Parathyroid adenoma (tissue), 2 donors: Measurements from ENCODE around the gene TNRC18.
"Not testable (repeated sequence)": the region's sequence is repeated elsewhere in the genome, so short reads cannot be mapped to it uniquely, and the experiment has no call there.

Experiments
- H2AFZ ChIP-seq: fragments of 300-600 bp; sonication (generic); one replicate; pipeline ENCODE4 v1.7.0; 2017; ENCODE audit warnings: antibody characterized with exemption, mild to moderate bottlenecking
- H3K27ac ChIP-seq: fragments of 300-600 bp; sonication (generic); one replicate; pipeline ENCODE4 v1.7.0; 2017
- H3K27me3 ChIP-seq: fragments of 300-600 bp; sonication (generic); one replicate; pipeline ENCODE4 v1.7.0; 2017; ENCODE audit warnings: low read length; ENCODE audit not compliant: control insufficient read depth, insufficient read depth
- H3K36me3 ChIP-seq: fragments of 300-600 bp; sonication (generic); one replicate; pipeline ENCODE4 v1.7.0; 2017; ENCODE audit warnings: low read length; ENCODE audit not compliant: control insufficient read depth, insufficient read depth
- H3K4me1 ChIP-seq: fragments of 300-600 bp; sonication (generic); one replicate; pipeline ENCODE4 v1.7.0; 2017; ENCODE audit warnings: control low read depth
- H3K4me2 ChIP-seq: fragments of 300-600 bp; sonication (generic); one replicate; pipeline ENCODE4 v1.7.0; 2017; ENCODE audit warnings: low read length
- H3K4me3 ChIP-seq: fragments of 300-600 bp; sonication (generic); one replicate; pipeline ENCODE4 v1.7.0; 2017; ENCODE audit warnings: low read depth, low read length
- H3K79me2 ChIP-seq: fragments of 300-600 bp; sonication (generic); one replicate; pipeline ENCODE4 v1.7.0; 2017; ENCODE audit warnings: control low read depth
- H3K9ac ChIP-seq: fragments of 300-600 bp; sonication (generic); one replicate; pipeline ENCODE4 v1.7.0; 2017; ENCODE audit warnings: mild to moderate bottlenecking
- H3K9me3 ChIP-seq: fragments of 300-600 bp; sonication (generic); one replicate; pipeline ENCODE4 v1.7.0; 2017; ENCODE audit warnings: low read length; ENCODE audit not compliant: control insufficient read depth
- TF ChIP-seq, protein P1 (sequence below): fragments of 300-600 bp; sonication (generic); IDR thresholded peaks from one replicate; pipeline ENCODE4 v1.7.0; 2017; ENCODE audit warnings: antibody characterized with exemption, mild to moderate bottlenecking
- donor health status: primary hyperparathyroidism.

TNRC18 gene

GRCh38 chr7:5289355-5289754 is 134.3 kb downstream of the TNRC18 start:
- Histone ChIP-seq H3K79me2 (no peaks in the 10 kb centered on the region), H3K36me3 (no peaks in the 10 kb centered on the region), H3K27ac (no peak overlapping the region), H3K27me3 (no peaks in the 10 kb centered on the region), H3K4me2 (no peak overlapping the region), H3K9ac (no peak overlapping the region), H3K4me1 (no peaks in the 10 kb centered on the region), H3K4me3 (no peak overlapping the region), H2AFZ (no peak overlapping the region), H3K9me3 (no peaks in the 10 kb centered on the region)
- TF ChIP-seq, protein P1, sequence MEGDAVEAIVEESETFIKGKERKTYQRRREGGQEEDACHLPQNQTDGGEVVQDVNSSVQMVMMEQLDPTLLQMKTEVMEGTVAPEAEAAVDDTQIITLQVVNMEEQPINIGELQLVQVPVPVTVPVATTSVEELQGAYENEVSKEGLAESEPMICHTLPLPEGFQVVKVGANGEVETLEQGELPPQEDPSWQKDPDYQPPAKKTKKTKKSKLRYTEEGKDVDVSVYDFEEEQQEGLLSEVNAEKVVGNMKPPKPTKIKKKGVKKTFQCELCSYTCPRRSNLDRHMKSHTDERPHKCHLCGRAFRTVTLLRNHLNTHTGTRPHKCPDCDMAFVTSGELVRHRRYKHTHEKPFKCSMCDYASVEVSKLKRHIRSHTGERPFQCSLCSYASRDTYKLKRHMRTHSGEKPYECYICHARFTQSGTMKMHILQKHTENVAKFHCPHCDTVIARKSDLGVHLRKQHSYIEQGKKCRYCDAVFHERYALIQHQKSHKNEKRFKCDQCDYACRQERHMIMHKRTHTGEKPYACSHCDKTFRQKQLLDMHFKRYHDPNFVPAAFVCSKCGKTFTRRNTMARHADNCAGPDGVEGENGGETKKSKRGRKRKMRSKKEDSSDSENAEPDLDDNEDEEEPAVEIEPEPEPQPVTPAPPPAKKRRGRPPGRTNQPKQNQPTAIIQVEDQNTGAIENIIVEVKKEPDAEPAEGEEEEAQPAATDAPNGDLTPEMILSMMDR, result no peak

DNA sequence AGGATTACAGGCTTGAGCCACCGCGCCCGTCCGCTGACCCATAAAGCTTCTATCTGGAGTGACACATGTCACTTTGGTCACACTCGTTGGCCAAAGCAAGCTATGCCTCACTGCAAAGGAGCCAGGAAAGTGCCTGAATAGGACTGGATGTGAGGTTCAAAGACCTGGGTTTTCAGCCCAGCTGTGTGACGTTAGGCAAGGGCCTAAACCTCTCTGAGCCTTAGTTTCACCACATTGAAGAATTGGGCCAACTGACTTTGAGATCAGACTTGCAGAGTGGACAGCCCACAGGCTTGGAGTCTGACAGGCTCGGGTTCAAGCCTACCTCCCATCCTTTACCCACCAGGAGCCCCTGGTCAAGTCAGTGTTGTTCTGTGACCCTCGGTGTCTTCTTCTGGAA is 135.1 kb downstream of the TNRC18 start:
- H3K4me2 ChIP-seq, H3K9ac ChIP-seq, H3K4me3 ChIP-seq, H3K36me3 ChIP-seq, H3K9me3 ChIP-seq, H3K27me3 ChIP-seq, H3K4me1 ChIP-seq, H3K79me2 ChIP-seq, H3K27ac ChIP-seq, H2AFZ ChIP-seq: not testable (repeated sequence)

- Histone ChIP-seq H3K4me1 (no peaks in the 10 kb centered on the region), H3K4me2 (no peak overlapping the region), H3K9me3 (no peaks in the 10 kb centered on the region), H3K9ac (no peak overlapping the region), H3K36me3 (no peaks in the 10 kb centered on the region), H3K27ac (no peak overlapping the region), H3K79me2 (no peaks in the 10 kb centered on the region), H2AFZ (no peak overlapping the region), H3K27me3 (no peaks in the 10 kb centered on the region), H3K4me3 (no peak overlapping the region)
- TF ChIP-seq, protein P1, result no peak
These were observed 135.8 kb downstream of the TNRC18 start for GRCh38 chr7:5287802-5288201.

- not testable (repeated sequence) for H3K4me1 ChIP-seq, H3K36me3 ChIP-seq, H2AFZ ChIP-seq, H3K4me2 ChIP-seq, H3K79me2 ChIP-seq, H3K9me3 ChIP-seq, H3K27me3 ChIP-seq, H3K4me3 ChIP-seq, H3K9ac ChIP-seq, H3K27ac ChIP-seq
These were observed 136.3 kb downstream of the TNRC18 start for GRCh38 chr7:5287373-5287772.

GRCh38 chr7:5286933-5287332 is 136.7 kb downstream of the TNRC18 start:
- no peak overlapping the region for H3K9ac ChIP-seq
- no peaks in the 10 kb centered on the region for H3K9me3 ChIP-seq
- H3K36me3 ChIP-seq, result no peaks in the 10 kb centered on the region
- no peak overlapping the region for H3K4me2 ChIP-seq
- no peak overlapping the region for H3K4me3 ChIP-seq
- TF ChIP-seq, protein P1, result no peak
- no peaks in the 10 kb centered on the region for H3K27me3 ChIP-seq
- no peaks in the 10 kb centered on the region for H3K4me1 ChIP-seq
- no peak overlapping the region for H2AFZ ChIP-seq
- H3K27ac ChIP-seq, result no peak overlapping the region
- H3K79me2 ChIP-seq, result no peaks in the 10 kb centered on the region
